Endothelial cell of umbilical vein (primary cell): Measurements from ENCODE around the gene MAP10.

Source experiments
- EZH2 ChIP-seq: IDR thresholded peaks from 2 replicates; pipeline ENCODE4 v1.6.1; 2012; ENCODE audit warnings: borderline replicate concordance, low read depth, mild to moderate bottlenecking, moderate library complexity, low read length, inconsistent platforms; ENCODE audit not compliant: severe bottlenecking
- FOS ChIP-seq: IDR thresholded peaks from 2 replicates; pipeline ENCODE4 v1.6.1; 2011; ENCODE audit warnings: mild to moderate bottlenecking, low read length, moderate library complexity, borderline replicate concordance; ENCODE audit not compliant: insufficient read depth
- POLR2A ChIP-seq: IDR thresholded peaks from 2 replicates; pipeline ENCODE4 v1.6.1; 2012; ENCODE audit warnings: low read depth, mild to moderate bottlenecking, control low read depth, low read length
- POLR2AphosphoS5 ChIP-seq: IDR thresholded peaks from 2 replicates; pipeline ENCODE4 v1.6.1; 2012; ENCODE audit warnings: low read depth, mild to moderate bottlenecking, control low read depth, low read length, moderate library complexity; ENCODE audit not compliant: insufficient read depth
- TF ChIP-seq, protein P1 (sequence below): IDR thresholded peaks from 2 replicates; pipeline ENCODE4 v1.6.1; 2011; ENCODE audit not compliant: insufficient read depth, insufficient read length
- TF ChIP-seq, protein P2 (sequence below), 2 donors: IDR thresholded peaks; 1 replicate in 1 of 2; 2 replicates in 1 of 2; pipeline ENCODE4 v1.5.1; 2011; ENCODE audit warnings: low read length in 2 of 2, mild to moderate bottlenecking in 2 of 2, moderate library complexity in 2 of 2, control low read depth in 1 of 2, inconsistent platforms in 1 of 2, low read depth in 1 of 2; ENCODE audit not compliant: insufficient read depth in 1 of 2; ENCODE audit errors: extremely low read depth in 1 of 2

DNA sequence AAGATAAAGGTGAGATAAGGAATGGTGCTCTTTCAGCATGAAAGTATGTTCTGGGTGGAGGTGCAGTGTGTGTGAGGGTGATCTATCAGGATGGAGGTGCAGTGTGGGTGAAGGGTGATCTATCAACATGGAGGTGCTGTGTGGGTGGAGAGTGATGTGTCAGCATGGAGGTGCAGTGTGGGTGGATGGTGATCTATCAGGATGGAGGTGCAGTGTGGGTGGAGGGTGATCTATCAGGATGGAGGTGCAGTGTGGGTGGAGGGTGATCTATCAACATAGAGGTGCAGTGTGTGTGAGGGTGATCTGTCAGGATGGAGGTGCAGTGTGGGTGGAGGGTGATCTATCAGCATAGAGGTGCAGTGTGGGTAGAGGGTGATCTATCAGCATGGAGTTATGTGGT lies 12.3 kb upstream of the MAP10 start:
- TF ChIP-seq, protein P1, sequence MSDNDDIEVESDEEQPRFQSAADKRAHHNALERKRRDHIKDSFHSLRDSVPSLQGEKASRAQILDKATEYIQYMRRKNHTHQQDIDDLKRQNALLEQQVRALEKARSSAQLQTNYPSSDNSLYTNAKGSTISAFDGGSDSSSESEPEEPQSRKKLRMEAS = no peak
- TF ChIP-seq, protein P2, sequence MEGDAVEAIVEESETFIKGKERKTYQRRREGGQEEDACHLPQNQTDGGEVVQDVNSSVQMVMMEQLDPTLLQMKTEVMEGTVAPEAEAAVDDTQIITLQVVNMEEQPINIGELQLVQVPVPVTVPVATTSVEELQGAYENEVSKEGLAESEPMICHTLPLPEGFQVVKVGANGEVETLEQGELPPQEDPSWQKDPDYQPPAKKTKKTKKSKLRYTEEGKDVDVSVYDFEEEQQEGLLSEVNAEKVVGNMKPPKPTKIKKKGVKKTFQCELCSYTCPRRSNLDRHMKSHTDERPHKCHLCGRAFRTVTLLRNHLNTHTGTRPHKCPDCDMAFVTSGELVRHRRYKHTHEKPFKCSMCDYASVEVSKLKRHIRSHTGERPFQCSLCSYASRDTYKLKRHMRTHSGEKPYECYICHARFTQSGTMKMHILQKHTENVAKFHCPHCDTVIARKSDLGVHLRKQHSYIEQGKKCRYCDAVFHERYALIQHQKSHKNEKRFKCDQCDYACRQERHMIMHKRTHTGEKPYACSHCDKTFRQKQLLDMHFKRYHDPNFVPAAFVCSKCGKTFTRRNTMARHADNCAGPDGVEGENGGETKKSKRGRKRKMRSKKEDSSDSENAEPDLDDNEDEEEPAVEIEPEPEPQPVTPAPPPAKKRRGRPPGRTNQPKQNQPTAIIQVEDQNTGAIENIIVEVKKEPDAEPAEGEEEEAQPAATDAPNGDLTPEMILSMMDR (IDR thresholded peaks at IDR 0.05; ENCODE audit: extremely low read depth in 1 of 2, insufficient read depth in 1 of 2, low read depth in 1 of 2, low read length in 2 of 2) = no peak
- TF ChIP-seq EZH2 (no peak), POLR2AphosphoS5 (no peak), POLR2A (no peak), FOS (no peak)
